HG02981 (cell line): ENCODE measurements around the gene LRRC4B.

Experiments
- ATAC-seq: cut with Tn5 transposase; IDR thresholded peaks from one replicate; pipeline ENCODE4 v1.9.1; 2021; ENCODE audit warnings: mild to moderate bottlenecking, moderate library complexity; ENCODE audit not compliant: unreplicated experiment

The LRRC4B gene

DNA sequence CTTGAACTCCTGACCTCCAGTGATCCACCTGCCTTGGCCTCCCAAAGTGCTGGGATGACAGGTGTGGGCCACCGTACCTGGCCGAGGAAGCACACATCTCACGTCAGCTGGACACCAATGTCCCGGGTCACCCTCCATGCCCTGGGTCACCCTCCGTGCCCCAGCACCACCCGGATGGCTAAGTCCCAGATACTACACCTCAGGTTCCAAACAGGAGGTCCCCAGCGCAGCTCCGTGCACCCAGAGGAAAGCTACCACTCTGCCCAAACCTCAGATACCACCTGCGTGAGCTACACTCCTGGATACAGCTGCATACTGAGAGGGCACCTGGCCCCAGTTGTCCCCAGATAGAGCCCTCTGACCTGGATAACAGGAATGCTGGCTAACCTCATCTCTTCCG, 14.0 kb downstream of the LRRC4B start:
- ATAC-seq, result no peak

DNA sequence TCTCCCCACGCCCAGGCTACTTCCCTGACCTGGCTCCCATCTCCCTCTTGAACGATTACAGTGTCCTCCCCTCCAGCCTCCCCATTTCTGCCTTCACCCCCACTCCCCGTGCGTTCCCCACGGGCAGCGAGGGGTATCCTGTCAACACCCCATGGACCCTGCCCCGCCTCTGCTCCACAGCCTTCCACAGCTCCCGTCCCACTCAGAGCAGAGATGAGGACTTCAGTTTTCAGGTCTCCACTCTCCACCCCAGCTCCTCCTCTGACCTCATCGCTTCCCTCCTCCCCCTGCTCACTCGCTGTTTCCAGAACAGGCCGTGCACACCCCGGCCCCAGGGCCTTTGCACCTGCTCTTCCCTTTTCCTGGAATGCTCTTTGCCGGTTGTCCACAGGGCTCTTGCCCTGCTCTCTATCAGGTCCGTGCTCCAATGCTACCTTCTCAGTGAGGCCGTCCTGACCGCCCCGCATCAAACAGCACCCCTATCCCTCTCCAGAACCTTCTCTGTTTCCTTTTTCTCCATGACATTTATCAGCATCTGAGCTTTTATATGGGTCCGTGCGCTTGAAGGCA, 15.0 kb downstream of the LRRC4B start:
- ATAC-seq, result no peak

- ATAC-seq, result no peak
Observed at GRCh38 chr19:50552540-50552939, 15.7 kb downstream of the LRRC4B start.

DNA sequence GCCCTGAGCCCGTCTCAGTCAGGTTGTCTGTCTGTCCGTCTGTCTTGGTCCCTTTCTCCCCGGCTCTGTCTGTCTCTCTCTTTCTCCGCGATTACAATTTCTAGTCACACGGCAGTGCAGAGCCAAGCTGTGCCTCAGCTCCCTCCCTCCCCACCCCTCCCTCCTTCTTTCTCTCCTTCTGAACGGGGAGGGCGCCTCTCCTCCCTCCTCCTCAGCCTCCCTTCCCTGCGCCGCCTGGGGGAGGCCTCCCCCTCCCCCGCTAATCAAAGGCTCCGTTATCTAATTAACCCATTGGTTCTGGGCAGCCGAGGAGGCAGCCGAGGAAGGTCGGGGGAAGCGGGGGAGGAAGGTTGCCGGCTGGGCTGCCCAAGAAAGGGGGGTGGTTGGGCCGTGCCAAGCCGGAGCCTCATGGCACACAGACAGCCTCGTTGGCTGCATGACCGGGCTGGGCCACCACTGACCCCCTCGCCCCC, 16.5 kb downstream of the LRRC4B start:
- no peak for ATAC-seq

GRCh38 chr19:50551034-50551714, 17.1 kb downstream of the LRRC4B start:
- ATAC-seq, result no peak

DNA sequence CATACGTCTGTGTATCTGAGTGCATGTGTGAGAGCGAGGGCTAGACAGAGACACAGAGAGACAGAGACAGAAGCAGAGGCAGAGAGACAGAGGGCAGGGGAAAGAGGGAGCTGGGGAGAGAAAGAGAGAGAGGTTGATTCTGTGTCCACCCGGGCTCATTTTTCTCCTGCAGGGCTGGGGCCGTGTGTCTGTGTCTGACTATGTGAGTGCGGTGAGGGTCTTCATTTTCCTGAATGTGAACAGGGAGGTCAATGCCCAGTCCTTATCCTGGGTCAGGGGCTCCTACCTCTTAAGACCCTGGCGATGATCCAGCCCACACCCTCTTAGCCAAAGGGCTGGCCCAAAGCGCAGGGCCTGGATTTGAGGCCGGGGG, 17.7 kb downstream of the LRRC4B start:
- ATAC-seq, result no peak

GRCh38 chr19:50549927-50550593, 18.2 kb downstream of the LRRC4B start:
- no peak for ATAC-seq

DNA sequence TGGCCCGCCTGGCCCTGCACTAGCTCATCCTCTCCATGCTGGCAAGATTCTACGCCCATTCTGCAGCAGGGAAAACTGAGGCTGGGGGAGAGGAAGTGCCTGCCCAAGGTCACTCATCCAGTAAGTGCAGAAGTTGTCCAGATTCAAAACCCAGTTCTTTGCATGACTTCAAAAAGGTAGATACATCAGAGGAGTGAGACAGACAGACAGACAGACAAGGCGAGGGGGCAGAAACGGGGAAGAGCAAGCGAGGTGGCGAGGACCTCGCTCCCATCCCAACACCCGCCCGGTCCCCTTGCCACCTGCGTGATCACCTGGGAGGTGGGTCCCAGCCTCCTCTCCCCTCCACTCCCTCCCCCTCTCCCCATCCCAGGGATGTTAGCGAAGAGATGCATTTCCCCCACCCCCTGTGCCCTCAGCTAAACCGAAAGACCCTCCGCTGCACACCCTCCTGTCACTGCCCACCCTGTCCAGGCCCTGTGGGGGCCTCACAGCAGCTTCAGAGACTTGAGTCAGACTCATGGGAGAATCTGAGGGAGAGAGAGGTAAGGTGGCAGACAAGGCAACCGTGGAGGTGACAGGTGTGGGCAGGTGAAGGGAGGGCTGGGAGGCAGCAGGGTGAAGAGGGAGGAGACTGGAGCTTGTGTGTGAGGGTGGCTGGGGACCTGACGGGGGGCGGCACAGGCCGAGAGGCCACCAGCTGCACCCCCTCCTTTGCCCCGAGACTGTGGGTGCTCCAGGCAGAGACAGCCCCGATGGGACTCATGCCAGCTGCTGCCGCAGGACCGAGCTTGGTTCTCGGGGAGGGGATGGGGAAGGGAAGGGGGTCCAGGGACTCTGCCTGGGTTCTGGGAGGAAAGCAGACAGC, 18.9 kb downstream of the LRRC4B start:
- ATAC-seq, result no peak

DNA sequence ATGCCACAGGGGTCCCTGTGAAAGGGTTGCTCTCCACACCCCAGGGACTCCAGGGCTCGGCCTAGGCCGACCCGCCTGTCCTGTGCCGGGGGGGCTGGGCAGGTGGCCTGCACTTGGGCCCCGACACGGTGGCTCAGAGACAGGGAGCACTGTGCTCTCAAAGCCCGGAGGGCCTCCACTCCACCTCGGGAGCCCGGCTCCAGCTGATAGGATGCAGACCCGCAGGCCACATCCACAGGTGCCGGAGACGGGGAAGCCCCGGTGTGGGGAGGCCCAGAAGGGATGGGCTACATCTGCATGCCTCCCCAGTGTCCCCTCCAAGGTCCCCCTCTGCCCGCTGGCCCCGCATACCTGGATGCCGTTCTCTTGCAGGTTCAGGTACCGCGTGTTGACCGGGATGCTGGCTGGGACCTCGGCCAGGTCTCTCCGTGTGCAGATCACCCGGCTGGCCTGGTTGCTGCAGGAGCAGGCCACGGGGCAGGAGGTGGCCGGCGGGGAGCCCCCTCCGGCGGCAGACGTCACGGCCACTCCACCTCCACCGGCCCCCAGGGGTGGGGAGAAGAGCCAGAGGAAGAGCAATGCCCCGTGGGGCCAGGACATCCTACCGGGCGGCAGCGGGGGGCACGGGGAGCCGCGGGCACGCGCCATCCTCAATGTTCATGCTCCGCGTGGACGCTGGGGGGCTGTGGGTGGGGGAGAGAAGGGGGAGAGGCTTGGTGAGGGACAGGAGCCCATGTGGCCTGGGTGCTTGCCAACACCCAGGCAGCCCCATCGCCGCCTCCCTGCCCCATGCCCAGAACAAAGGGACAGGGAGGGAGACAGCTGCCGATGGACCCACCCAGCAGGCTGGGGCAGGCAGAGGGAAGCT, 19.8 kb downstream of the LRRC4B start:
- no peak for ATAC-seq

GRCh38 chr19:50547385-50548190, 20.6 kb downstream of the LRRC4B start:
- ATAC-seq, result no peak

DNA sequence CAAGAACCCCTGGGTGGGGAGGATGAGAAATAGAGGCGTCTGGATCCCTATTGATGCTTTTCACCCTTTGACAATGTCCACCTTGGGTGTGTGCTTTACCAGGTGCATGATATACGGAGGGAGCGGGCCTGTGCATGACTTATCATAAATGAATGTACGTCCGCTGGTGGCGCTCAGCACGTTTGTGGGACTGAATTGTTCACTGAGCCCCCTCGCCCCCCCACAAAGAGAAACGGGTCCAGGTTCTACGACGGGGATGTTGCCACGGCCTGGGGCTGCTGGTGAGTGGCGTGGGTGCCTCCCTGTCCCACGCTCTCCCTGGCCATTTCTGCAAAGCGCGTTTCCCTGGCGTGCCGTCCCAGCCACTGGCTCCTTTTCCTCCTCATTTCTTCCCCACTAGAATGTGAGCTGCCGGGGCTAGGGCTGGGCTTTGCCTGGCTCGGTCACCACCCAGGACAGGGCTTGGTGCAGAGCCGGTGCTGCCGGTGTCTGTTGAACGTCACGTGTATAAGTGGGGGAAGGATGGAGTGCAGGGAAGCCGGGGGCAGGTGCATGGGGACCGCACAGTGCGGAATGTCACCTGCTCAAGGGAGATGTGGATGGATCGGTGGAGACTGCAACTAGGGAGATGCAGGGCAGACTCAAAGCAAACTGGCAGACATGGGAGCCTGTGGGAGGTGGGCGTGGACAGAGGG, 21.6 kb downstream of the LRRC4B start:
- no peak for ATAC-seq

DNA sequence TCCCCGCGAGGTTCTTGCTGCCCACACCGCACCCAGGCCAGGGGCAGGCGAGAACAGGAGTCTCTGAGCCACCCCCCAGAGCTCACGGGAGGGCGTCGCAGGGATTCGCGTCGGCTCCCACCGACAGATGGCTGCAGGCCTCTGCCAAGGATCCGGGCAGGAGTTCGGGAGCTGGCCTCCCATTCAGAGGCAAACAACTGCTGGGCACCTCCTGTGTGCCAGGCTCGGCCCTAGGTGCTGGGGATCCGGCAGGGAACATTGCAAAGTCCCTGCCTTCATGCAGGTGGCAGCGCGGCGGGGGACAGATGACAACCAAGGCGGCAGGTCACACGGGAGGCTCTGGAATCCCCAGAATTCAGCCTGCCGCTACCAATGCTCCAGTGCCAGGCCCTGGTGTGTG, 25.3 kb downstream of the LRRC4B start:
- no peak for ATAC-seq

DNA sequence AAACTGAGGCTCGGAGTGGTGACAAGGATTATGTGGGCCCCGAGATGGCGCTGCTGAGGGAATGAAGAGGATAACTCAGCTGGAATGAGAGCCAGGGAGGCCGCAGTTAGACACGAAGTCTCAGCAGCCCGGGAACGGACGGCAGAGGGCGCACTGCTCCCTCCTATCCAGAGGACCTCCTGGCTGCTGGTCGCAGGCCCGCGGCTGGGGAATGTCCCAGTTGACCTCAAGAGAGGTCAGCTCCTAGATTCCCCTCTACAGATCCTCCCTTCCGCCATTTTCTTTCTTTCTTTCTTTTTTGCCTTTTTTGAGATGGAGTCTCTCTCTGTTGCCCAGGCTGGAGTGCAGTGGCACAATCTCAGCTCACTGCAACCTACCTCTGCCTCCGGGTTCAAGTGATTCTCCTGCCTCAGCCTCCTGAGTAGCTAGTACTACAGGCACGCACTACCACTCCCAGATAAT, 30.4 kb downstream of the LRRC4B start:
- no peak for ATAC-seq

DNA sequence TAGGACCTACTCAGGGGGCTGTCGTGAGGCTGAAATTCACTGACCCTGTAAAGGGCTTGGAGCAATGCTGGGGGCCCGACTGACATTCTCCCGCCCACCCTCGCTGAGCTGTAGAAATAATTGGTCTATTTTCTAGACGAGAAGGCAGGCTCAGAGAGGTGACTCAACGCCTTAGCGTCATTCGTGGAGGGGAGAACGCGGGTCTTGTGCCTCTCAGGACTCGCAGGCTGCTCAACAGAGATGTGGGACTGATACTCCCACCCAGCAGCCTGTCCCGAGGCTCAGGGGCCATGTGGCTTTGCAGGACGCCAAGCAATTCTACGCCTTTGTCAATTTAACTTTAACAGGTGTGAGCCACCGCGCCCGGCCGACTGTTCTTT, 30.9 kb downstream of the LRRC4B start:
- ATAC-seq, result no peak

DNA sequence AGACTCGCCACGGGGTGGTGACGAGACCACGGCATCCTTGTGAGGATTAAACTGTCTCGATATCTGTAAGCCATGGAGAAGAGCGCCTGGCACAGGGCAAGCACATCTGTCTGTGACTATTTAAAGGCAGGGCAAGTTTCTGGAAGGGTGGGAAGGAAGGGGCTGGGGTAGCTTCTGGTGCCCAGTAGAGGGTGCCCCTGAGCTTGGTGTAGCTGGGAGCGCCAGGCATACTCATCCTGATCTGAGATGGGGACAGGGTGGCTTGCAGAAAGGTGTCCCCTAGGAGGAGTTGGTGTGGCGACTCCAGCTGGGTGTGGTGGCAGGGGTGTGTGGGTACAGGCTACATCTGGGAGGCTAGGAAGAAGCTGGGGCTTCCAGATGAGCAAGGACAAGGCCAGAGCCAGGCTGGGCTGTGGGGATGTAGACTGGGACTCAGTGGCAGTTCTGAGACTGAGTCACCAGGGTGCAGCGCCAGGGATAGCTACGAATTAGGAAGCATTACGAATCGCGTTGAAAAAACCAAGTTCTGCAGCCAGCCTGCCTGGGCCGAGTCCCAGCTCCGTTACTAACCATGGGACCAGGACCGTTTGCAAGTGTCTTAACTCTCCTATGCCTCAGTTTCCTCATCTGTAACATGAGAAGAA, 31.5 kb downstream of the LRRC4B start:
- no peak for ATAC-seq

GRCh38 chr19:50535672-50536187, 32.5 kb downstream of the LRRC4B start:
- no peak for ATAC-seq

GRCh38 chr19:50534478-50534877, 33.8 kb downstream of the LRRC4B start:
- no peak for ATAC-seq

DNA sequence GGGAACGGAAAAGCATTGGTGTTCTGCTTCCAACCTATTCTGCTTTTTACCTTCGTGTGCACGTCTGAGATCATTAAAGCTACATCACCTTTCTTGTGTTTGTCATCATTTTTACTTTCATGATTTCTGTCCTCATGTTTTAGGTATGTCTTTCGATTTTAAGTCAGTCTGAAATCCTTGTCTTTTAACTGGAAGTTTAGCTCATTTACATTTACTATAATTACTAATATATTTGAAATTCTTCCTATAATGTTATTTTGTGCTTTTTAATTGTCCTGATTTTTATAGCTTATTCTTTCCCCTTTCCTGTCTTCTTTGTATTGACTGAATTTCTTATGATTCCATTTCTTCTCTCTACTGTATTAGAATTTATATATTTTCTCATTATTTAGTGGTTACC, 35.3 kb downstream of the LRRC4B start:
- ATAC-seq, result no peak
